ENCODE data around the gene CDX2.

GRCh38 chr13:27975564-27976361 lies 6.6 kb upstream of the CDX2 start:
- TF ChIP-seq, protein P1, sequence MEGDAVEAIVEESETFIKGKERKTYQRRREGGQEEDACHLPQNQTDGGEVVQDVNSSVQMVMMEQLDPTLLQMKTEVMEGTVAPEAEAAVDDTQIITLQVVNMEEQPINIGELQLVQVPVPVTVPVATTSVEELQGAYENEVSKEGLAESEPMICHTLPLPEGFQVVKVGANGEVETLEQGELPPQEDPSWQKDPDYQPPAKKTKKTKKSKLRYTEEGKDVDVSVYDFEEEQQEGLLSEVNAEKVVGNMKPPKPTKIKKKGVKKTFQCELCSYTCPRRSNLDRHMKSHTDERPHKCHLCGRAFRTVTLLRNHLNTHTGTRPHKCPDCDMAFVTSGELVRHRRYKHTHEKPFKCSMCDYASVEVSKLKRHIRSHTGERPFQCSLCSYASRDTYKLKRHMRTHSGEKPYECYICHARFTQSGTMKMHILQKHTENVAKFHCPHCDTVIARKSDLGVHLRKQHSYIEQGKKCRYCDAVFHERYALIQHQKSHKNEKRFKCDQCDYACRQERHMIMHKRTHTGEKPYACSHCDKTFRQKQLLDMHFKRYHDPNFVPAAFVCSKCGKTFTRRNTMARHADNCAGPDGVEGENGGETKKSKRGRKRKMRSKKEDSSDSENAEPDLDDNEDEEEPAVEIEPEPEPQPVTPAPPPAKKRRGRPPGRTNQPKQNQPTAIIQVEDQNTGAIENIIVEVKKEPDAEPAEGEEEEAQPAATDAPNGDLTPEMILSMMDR (IDR thresholded peaks at IDR 0.05 in 4 of 5, conservative IDR thresholded peaks at IDR 0.05 in 1 of 5): no peak
- TF ChIP-seq POLR2A (IDR thresholded peaks at IDR 0.05): no peak
